ENCODE data around the gene TAGLN3. TPM values are rescaled to one million over a fixed set of nuclear protein-coding genes. Genes with fewer than 3 reads are reported as not detected.

TAGLN3 gene
- total RNA-seq, 4 donors from 2014 or later: not detected

DNA sequence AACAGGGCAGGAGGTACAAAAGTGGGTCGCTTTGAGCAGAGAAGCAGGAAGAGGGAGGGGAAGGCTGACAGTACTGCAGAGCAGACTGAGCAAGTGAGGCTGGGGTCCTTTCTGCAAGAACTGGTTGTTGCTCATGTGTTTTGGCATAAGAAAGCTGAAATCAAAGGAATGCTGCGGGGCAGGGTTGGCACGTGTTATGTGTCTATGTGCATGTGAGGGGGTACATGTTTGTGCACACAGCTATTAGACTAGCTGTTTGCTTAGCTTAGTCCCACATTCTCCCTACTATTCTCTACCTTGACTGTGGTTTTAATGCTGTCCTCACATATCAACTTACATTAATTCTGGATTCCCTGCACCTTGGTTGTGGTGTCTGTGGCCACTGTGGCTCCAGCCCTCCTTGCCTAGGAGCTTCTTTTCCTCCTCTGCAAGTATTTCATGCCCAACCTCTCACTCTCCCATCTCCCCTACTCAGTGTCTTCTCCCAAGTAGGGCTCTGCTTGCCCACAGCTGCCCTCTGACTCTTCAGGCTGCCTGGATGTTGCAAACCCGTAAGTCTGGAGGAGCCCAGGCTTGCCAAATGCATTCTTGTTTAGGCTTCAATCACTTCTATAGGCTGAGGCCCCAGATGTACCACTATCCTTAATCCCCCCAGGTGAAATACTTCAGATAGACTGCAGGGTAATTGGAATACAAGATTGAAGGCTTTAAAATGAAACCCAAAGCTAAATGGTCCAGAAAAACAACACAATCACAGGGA lies 4.8 kb downstream of the TAGLN3 start:
- H3K27me3 ChIP-seq: peaks cover 4 to 23% (median 19%) of the 10 kb centered on the region in 3 donors
- peaks cover 5% of the 10 kb centered on the region in 2 donors for H3K4me1 ChIP-seq
- no peak overlapping the region for H3K27ac ChIP-seq
- no peaks in the 10 kb centered on the region for H3K9me3 ChIP-seq
- ATAC-seq (no peak), DNase-seq (no peak)
- no peaks in the 10 kb centered on the region for H3K36me3 ChIP-seq
- TF ChIP-seq POLR2A (IDR thresholded peaks at IDR 0.05): no peak
- TF ChIP-seq, protein P1, sequence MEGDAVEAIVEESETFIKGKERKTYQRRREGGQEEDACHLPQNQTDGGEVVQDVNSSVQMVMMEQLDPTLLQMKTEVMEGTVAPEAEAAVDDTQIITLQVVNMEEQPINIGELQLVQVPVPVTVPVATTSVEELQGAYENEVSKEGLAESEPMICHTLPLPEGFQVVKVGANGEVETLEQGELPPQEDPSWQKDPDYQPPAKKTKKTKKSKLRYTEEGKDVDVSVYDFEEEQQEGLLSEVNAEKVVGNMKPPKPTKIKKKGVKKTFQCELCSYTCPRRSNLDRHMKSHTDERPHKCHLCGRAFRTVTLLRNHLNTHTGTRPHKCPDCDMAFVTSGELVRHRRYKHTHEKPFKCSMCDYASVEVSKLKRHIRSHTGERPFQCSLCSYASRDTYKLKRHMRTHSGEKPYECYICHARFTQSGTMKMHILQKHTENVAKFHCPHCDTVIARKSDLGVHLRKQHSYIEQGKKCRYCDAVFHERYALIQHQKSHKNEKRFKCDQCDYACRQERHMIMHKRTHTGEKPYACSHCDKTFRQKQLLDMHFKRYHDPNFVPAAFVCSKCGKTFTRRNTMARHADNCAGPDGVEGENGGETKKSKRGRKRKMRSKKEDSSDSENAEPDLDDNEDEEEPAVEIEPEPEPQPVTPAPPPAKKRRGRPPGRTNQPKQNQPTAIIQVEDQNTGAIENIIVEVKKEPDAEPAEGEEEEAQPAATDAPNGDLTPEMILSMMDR (IDR thresholded peaks at IDR 0.05 in 4 of 5, conservative IDR thresholded peaks at IDR 0.05 in 1 of 5): no peak
- intact Hi-C loops (cut with DNase I; ENCODE audit: low total_unique reads): no loop called here
- H3K4me3 ChIP-seq: no peak overlapping the region
- in situ Hi-C loops (cut with MboI; ENCODE audit: low sequenced_read_pairs in 4 of 4): no loop called here

DNA sequence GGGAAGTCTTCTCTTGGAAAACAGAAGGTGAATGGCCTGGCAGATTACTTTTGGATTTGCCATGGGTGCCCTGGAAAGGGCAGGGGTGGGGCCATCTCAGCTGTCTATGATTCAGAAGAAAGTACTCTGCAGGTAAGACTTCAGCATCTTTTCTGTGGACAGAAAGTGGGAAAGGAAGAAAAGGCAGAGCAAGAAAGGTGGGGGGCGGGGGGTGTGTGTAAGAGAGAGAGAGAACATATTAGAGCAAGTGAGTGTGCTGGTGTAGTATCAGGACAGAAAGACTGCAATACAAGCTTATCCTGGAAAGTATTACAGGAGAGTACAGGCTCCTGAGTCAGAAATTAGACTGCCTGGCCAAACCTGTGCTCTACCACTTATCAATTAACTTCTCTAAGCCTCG lies 5.5 kb downstream of the TAGLN3 start:
- ATAC-seq: no peak
- Histone ChIP-seq H3K4me3 (no peak overlapping the region), H3K27me3 (peaks cover 4 to 19% (median 16%) of the 10 kb centered on the region in 3 donors), H3K27ac (no peak overlapping the region), H3K4me1 (peaks cover 0 to 2% of the 10 kb centered on the region in 2 donors), H3K9me3 (no peaks in the 10 kb centered on the region), H3K36me3 (no peaks in the 10 kb centered on the region)
- DNase-seq: no peak
- in situ Hi-C loops (cut with MboI; ENCODE audit: low sequenced_read_pairs in 4 of 4): no loop called here
- TF ChIP-seq POLR2A (IDR thresholded peaks at IDR 0.05): no peak
- TF ChIP-seq, protein P1 (IDR thresholded peaks at IDR 0.05 in 4 of 5, conservative IDR thresholded peaks at IDR 0.05 in 1 of 5): no peak
- intact Hi-C loops (cut with DNase I; ENCODE audit: low total_unique reads): no loop called here

DNA sequence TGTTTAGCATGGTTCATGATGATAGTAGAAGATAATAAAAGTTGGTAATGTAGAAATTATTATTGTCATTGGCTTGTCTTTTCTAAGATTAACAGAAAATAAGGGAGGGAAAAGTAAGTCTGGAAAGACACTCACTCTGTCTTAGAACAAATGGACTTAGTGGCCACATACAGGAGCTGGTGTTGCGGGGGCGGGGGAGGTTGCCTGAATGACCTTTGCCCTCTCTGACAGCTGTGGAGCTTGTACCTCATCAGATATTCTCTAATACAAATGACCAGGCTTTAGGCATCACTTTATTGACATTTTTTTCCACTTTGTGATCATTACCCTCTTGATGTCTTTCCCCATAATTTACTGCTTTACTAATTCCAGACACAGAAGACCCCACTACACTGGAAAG lies 5.9 kb downstream of the TAGLN3 start:
- ATAC-seq (no peak), DNase-seq (no peak)
- intact Hi-C loops (cut with DNase I; ENCODE audit: low total_unique reads) (no loop called here), in situ Hi-C loops (cut with MboI; ENCODE audit: low sequenced_read_pairs in 4 of 4) (no loop called here)
- no peak for TF ChIP-seq POLR2A (IDR thresholded peaks at IDR 0.05)
- H3K9me3 ChIP-seq: no peaks in the 10 kb centered on the region
- peaks cover 4 to 14% (median 11%) of the 10 kb centered on the region in 3 donors for H3K27me3 ChIP-seq
- H3K4me3 ChIP-seq: no peak overlapping the region
- no peak overlapping the region for H3K27ac ChIP-seq
- H3K4me1 ChIP-seq: no peaks in the 10 kb centered on the region
- H3K36me3 ChIP-seq: no peaks in the 10 kb centered on the region

GRCh38 chr3:112005091-112005672 lies 6.5 kb downstream of the TAGLN3 start:
- no peaks in the 10 kb centered on the region for H3K9me3 ChIP-seq
- H3K27ac ChIP-seq: no peak overlapping the region
- no peaks in the 10 kb centered on the region for H3K4me1 ChIP-seq
- in situ Hi-C loops (cut with MboI; ENCODE audit: low sequenced_read_pairs in 4 of 4): no loop called here
- H3K36me3 ChIP-seq: no peaks in the 10 kb centered on the region
- ATAC-seq (no peak), DNase-seq (no peak)
- no peak for TF ChIP-seq POLR2A (IDR thresholded peaks at IDR 0.05)
- TF ChIP-seq, protein P1 (IDR thresholded peaks at IDR 0.05 in 4 of 5, conservative IDR thresholded peaks at IDR 0.05 in 1 of 5): no peak
- intact Hi-C loops (cut with DNase I; ENCODE audit: low total_unique reads): no loop called here
- no peak overlapping the region for H3K4me3 ChIP-seq
- H3K27me3 ChIP-seq: peaks cover 2 to 9% (median 8%) of the 10 kb centered on the region in 3 donors

GRCh38 chr3:112007633-112008032 lies 8.9 kb downstream of the TAGLN3 start:
- no peak for DNase-seq
- TF ChIP-seq POLR2A (IDR thresholded peaks at IDR 0.05): no peak
- TF ChIP-seq, protein P1 (IDR thresholded peaks at IDR 0.05 in 4 of 5, conservative IDR thresholded peaks at IDR 0.05 in 1 of 5): no peak
- no peaks in the 10 kb centered on the region for H3K4me1 ChIP-seq
- no peaks in the 10 kb centered on the region for H3K9me3 ChIP-seq
- in situ Hi-C loops (cut with MboI; ENCODE audit: low sequenced_read_pairs in 4 of 4): no loop called here
- no peak for ATAC-seq
- H3K36me3 ChIP-seq: no peaks in the 10 kb centered on the region
- no peaks in the 10 kb centered on the region for H3K27me3 ChIP-seq
- intact Hi-C loops (cut with DNase I; ENCODE audit: low total_unique reads): no loop called here
- H3K27ac ChIP-seq: no peak overlapping the region
- H3K4me3 ChIP-seq: no peak overlapping the region

All from gastrocnemius medialis (tissue), 4 donors.